ENCODE data around the gene DTHD1. TPM values are rescaled to one million over a fixed set of nuclear protein-coding genes. Genes with fewer than 3 reads are reported as not detected.

The DTHD1 gene
- polyA plus RNA-seq, 1 donor (not counting 4 experiments of a cell fraction or from before 2014, with no cell fraction given), result not detected

- FAIRE-seq (no peak), DNase-seq (ENCODE audit: low read depth, low spot score) (no peak)
- Histone ChIP-seq H3K4me1 (ENCODE audit: control insufficient read depth, extremely low read depth, insufficient read depth, low read length) (no peaks in the 10 kb centered on the region), H3K4me3 (ENCODE audit: control insufficient read depth in 2 of 3, extremely low read depth in 1 of 3, insufficient read depth in 2 of 3, low read depth in 1 of 3, low read length in 3 of 3) (no peak overlapping the region), H3K9me1 (ENCODE audit: control insufficient read depth, extremely low read depth, insufficient read depth, low read length) (no peaks in the 10 kb centered on the region), H4K20me1 (ENCODE audit: control insufficient read depth, extremely low read depth, insufficient read depth, low read length) (no peaks in the 10 kb centered on the region), H3K27ac (ENCODE audit: control insufficient read depth, insufficient read depth, low read length) (no peak overlapping the region), H3K9ac (ENCODE audit: control insufficient read depth, extremely low read depth, insufficient read depth, low read length) (no peak overlapping the region), H3K9me3 (ENCODE audit: control insufficient read depth, low read depth, low read length) (no peaks in the 10 kb centered on the region), H3K36me3 (ENCODE audit: control insufficient read depth in 2 of 2, extremely low read depth in 1 of 2, insufficient read depth in 2 of 2, low read length in 2 of 2) (no peaks in the 10 kb centered on the region), H3K4me2 (ENCODE audit: control insufficient read depth, extremely low read depth, insufficient read depth, low read depth, low read length) (no peak overlapping the region), H3K79me2 (ENCODE audit: control insufficient read depth, insufficient read depth, low read length) (no peaks in the 10 kb centered on the region), H3K27me3 (ENCODE audit: control insufficient read depth, extremely low read depth, insufficient read depth, low read length) (no peaks in the 10 kb centered on the region), H2AFZ (ENCODE audit: control insufficient read depth, low read length) (no peak overlapping the region)
- TF ChIP-seq, protein P1, sequence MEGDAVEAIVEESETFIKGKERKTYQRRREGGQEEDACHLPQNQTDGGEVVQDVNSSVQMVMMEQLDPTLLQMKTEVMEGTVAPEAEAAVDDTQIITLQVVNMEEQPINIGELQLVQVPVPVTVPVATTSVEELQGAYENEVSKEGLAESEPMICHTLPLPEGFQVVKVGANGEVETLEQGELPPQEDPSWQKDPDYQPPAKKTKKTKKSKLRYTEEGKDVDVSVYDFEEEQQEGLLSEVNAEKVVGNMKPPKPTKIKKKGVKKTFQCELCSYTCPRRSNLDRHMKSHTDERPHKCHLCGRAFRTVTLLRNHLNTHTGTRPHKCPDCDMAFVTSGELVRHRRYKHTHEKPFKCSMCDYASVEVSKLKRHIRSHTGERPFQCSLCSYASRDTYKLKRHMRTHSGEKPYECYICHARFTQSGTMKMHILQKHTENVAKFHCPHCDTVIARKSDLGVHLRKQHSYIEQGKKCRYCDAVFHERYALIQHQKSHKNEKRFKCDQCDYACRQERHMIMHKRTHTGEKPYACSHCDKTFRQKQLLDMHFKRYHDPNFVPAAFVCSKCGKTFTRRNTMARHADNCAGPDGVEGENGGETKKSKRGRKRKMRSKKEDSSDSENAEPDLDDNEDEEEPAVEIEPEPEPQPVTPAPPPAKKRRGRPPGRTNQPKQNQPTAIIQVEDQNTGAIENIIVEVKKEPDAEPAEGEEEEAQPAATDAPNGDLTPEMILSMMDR (optimal IDR thresholded peaks at IDR 0.05 in 1 of 3, IDR thresholded peaks at IDR 0.05 in 1 of 3, conservative IDR thresholded peaks at IDR 0.05 in 1 of 3; ENCODE audit: extremely low read depth in 1 of 3, insufficient read depth in 2 of 3, low read length in 3 of 3), result no peak
- no peak for TF ChIP-seq EZH2 (IDR thresholded peaks at IDR 0.05; ENCODE audit: low read length)
- dilution Hi-C loops (cut with MboI; ENCODE audit: extremely low pct_ligation_motif_present, low sequenced_read_pairs), result no loop called here
Observed at GRCh38 chr4:36313301-36313700, 31.9 kb downstream of the DTHD1 start.

DNA sequence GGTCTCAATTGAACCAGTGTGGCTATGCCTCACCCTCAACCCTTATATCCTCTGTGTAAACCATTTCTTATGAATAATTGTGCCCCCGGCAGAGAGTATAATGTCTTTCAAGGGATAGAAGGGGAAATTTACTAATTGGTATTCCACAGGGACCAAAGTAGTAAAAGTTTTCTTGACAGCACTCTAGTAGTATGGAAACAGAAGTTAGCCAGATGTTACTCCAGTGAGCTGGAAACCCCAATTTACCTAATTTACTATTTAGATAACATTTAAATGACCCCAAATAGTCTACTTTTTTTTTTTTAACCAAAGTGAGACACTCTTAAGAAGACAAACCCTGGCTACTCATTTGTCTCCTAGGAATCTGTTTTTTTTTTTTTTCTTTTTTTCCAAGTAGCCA lies 32.3 kb downstream of the DTHD1 start:
- H3K79me2 ChIP-seq (ENCODE audit: control insufficient read depth, insufficient read depth, low read length), result no peaks in the 10 kb centered on the region
- H3K27me3 ChIP-seq (ENCODE audit: control insufficient read depth, extremely low read depth, insufficient read depth, low read length), result no peaks in the 10 kb centered on the region
- no peak for TF ChIP-seq EZH2 (IDR thresholded peaks at IDR 0.05; ENCODE audit: low read length)
- TF ChIP-seq, protein P1 (optimal IDR thresholded peaks at IDR 0.05 in 1 of 3, IDR thresholded peaks at IDR 0.05 in 1 of 3, conservative IDR thresholded peaks at IDR 0.05 in 1 of 3; ENCODE audit: extremely low read depth in 1 of 3, insufficient read depth in 2 of 3, low read length in 3 of 3), result no peak
- H3K9ac ChIP-seq (ENCODE audit: control insufficient read depth, extremely low read depth, insufficient read depth, low read length), result no peak overlapping the region
- no peak overlapping the region for H3K4me2 ChIP-seq (ENCODE audit: control insufficient read depth, extremely low read depth, insufficient read depth, low read depth, low read length)
- no peak overlapping the region for H3K4me3 ChIP-seq (ENCODE audit: control insufficient read depth in 2 of 3, extremely low read depth in 1 of 3, insufficient read depth in 2 of 3, low read depth in 1 of 3, low read length in 3 of 3)
- no peaks in the 10 kb centered on the region for H3K9me3 ChIP-seq (ENCODE audit: control insufficient read depth, low read depth, low read length)
- H3K27ac ChIP-seq (ENCODE audit: control insufficient read depth, insufficient read depth, low read length), result no peak overlapping the region
- no peaks in the 10 kb centered on the region for H3K36me3 ChIP-seq (ENCODE audit: control insufficient read depth in 2 of 2, extremely low read depth in 1 of 2, insufficient read depth in 2 of 2, low read length in 2 of 2)
- no peaks in the 10 kb centered on the region for H4K20me1 ChIP-seq (ENCODE audit: control insufficient read depth, extremely low read depth, insufficient read depth, low read length)
- no peak overlapping the region for H2AFZ ChIP-seq (ENCODE audit: control insufficient read depth, low read length)
- no peak for DNase-seq (ENCODE audit: low read depth, low spot score)
- H3K9me1 ChIP-seq (ENCODE audit: control insufficient read depth, extremely low read depth, insufficient read depth, low read length), result no peaks in the 10 kb centered on the region
- H3K4me1 ChIP-seq (ENCODE audit: control insufficient read depth, extremely low read depth, insufficient read depth, low read length), result no peaks in the 10 kb centered on the region
- dilution Hi-C loops (cut with MboI; ENCODE audit: extremely low pct_ligation_motif_present, low sequenced_read_pairs), result no loop called here
- no peak for FAIRE-seq

Measured in keratinocyte (primary cell).